ENCODE results near the gene ZSWIM3. TPM values are rescaled to one million over a fixed set of nuclear protein-coding genes. Genes with fewer than 3 reads are reported as not detected.
"Not testable (repeated sequence)": the region's sequence is repeated elsewhere in the genome, so short reads cannot be mapped to it uniquely, and the experiment has no call there.

The ZSWIM3 gene
- total RNA-seq, 2 experiments from 2014 or later: 4.2 to 4.8 TPM

DNA sequence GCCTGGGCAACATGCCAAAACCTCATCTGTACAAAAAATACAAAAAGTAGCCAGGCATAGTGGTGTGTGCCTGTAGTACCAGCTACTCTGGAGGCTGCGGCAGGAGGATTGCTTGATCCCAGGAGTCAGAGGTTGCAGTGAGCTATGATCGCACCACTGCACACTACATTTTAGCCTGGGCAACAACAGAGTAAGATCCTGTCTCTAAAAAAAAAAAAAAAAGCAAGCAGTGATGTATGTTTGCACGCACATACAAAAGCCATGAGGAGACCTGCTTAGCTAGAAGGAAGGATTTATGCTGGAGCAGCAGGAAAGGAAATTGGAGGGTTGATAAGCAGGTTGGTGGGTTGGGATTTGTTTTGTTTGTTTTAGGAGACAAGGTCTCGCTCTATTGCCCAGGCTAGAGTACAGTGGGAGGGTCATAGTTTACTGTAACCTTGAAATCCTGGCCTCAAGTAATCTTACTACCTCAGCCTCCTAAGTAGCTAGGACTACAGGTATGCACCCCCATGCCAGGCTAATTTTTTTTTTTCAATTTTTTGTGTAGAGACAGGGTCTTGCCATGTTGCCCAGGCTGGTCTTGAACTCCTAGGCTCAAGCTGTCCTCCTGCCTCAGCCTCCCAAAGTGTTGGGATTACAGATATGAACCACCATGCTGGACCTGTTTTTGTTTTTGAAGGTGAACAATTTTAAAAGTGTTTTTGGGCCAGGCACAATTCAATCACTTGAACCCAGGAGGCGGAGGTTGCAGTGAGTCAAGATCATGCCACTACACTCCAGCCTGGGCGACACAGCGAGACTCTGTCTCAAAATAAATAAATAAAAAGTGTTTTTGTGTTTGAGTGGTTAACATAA is 4.0 kb downstream of the ZSWIM3 start:
- Mint-ChIP-seq H3K27me3 (no peaks in the 10 kb centered on the region), H3K9me3 (ENCODE audit: low read depth) (no peaks in the 10 kb centered on the region), H3K27ac (no peak overlapping the region), H3K4me3 (no peak overlapping the region), H3K4me1 (peaks cover 17% of the 10 kb centered on the region), H3K36me3 (ENCODE audit: low read depth) (no peaks in the 10 kb centered on the region)
- DNase-seq: no peak
- intact Hi-C loops (cut with DNase I, micrococcal nuclease): no loop called here
- POLR2A ChIA-PET: interaction anchor here (0.7 kb wide), 1 partner anchor 63 kb away, joined by 6 read pairs; no protein-coding TSS in a partner anchor
- CTCF ChIA-PET: no interaction called here
- ATAC-seq: no peak

DNA sequence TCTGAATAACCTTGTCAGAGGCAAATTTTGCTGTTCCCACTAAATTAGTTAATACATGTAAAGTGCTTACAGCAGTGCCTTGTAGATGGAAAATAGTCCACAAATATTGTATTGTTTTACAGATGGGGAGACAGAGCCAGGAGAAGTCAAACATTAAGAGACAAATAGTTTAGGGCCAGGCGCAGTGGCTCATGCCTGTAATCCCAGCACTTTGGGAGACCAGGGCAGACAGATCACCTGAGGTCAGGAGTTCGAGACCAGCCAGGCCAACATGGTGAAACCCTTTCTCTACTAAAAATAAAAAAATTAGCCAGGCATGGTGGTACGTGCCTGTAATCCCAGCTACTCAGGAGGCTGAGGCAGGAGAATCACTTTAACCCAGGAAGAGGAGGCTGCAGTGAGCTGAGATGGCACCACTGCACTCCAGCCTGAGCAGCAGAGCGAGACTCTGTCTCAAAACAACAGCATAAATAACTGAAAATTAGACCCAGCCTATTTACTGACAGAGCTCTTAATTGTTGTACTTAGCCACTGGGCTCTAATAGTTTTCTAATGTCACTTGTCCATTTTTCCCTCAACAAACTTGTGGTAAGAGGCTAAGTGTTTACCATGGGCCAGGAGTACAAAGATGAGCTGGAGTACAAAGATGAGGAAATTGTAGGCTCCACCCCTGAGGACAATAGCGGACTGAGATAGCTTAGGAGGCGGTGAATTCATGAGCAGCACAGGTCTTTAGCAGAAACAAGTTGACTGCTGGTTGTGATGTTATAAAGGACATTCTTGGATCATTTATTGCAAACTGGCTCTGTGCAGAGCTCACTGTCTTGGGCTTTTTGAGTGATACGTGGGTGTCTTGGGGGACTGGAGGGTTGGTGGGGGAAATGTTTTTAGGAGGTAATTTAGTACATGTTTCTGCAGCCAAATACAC is 6.4 kb downstream of the ZSWIM3 start:
- DNase-seq (no peak), ATAC-seq (no peak)
- intact Hi-C loops (cut with DNase I, micrococcal nuclease): no loop called here
- Mint-ChIP-seq H3K4me1 (peaks cover 6% of the 10 kb centered on the region), H3K4me3 (no peak overlapping the region), H3K36me3 (ENCODE audit: low read depth) (no peaks in the 10 kb centered on the region), H3K9me3 (ENCODE audit: low read depth) (no peaks in the 10 kb centered on the region), H3K27me3 (no peaks in the 10 kb centered on the region), H3K27ac (no peak overlapping the region)
- ChIA-PET POLR2A (no interaction called here), CTCF (no interaction called here)

DNA sequence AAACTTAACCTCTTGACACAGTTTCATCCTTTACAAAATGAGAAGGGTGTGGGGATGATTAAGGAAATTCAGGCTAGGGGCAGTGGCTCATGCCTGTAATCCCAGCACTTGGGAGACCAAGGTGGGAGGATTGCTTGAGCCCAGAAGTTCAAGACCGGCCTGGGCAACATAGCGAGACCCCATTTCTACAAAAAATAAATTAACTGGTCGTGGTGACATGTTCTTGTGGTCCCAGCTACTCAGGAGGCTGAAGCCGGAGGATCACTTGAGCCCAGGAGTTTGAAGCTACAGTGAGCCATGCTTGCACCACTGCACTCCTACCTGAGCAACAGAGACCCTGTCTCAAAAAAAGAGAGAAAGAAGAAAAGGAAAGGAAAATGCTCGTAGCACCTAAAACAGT is 9.0 kb downstream of the ZSWIM3 start:
- intact Hi-C loops (cut with DNase I, micrococcal nuclease): no loop called here
- ATAC-seq: no peak
- Mint-ChIP-seq H3K27ac (no peak overlapping the region), H3K4me3 (no peak overlapping the region), H3K9me3 (ENCODE audit: low read depth) (no peaks in the 10 kb centered on the region), H3K27me3 (no peaks in the 10 kb centered on the region), H3K4me1 (no peaks in the 10 kb centered on the region), H3K36me3 (ENCODE audit: low read depth) (no peaks in the 10 kb centered on the region)
- DNase-seq: no peak
- ChIA-PET POLR2A (no interaction called here), CTCF (no interaction called here)

DNA sequence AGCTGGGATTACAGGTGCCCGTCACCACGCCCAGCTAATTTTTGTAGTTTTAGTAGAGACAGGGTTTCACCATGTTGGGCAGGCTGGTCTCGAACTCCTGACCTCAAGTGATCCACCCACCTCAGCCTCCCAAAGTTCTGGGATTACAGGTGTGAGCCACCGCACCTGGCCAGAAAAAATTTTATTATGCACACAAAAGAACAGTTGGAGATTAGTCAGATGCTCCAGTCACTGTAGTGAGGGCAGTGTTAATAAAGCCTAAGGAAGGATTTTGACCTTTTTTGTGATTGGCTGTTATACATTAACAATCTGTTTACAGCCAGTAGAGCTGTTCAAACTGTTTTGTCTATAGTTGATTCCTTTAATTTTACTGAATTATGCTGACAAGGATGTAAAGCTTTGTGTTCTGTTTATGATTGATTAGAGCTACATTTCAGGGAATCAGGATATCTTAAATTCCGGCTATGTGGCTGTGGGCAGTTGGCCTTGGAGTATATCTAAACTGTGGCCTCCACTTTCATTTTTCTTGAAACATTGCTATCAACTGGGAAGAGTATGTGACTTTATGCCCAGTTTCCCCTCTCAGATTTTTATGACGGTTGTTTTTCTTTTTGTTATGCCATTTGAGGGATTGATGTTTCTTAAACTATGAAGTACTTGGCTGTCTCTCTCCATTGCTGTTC is 9.9 kb downstream of the ZSWIM3 start:
- Mint-ChIP-seq H3K9me3 (ENCODE audit: low read depth) (no peaks in the 10 kb centered on the region), H3K4me1 (no peaks in the 10 kb centered on the region), H3K27me3 (no peaks in the 10 kb centered on the region), H3K36me3 (ENCODE audit: low read depth) (no peaks in the 10 kb centered on the region), H3K4me3 (no peak overlapping the region), H3K27ac (no peak overlapping the region)
- DNase-seq: no peak
- no peak for ATAC-seq
- intact Hi-C loops (cut with DNase I, micrococcal nuclease): no loop called here
- ChIA-PET POLR2A (no interaction called here), CTCF (interaction anchor here (0.6 to 1.0 kb wide), 3 partner anchors 22 to 1029 kb away, joined by 3 to 5 read pairs (median 3); no protein-coding TSS in a partner anchor)

DNA sequence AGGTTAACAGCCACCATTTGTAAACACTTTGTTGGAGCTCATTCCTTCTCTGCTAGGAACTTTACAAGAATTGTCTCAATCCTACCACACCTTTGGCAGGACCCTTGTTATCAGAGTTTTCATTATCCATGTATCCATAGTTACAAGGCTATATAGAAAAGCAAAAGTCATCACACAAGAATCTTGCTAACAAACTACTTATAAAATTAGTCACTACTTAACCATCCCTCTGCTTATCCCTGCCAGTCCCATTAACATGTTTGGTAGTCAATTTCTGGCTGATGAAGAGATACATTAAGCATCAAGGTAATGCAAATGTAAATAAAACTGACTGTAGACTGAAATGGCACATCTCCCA is 10.4 kb downstream of the ZSWIM3 start:
- POLR2A ChIA-PET: no interaction called here
- no peaks in the 10 kb centered on the region for H3K9me3 Mint-ChIP-seq (ENCODE audit: low read depth)
- no peaks in the 10 kb centered on the region for H3K27me3 Mint-ChIP-seq
- CTCF ChIA-PET: interaction anchor here (0.7 to 1.0 kb wide), 2 partner anchors 102 to 1030 kb away, joined by 3 read pairs; no protein-coding TSS in a partner anchor
- no peak overlapping the region for H3K27ac Mint-ChIP-seq
- no peaks in the 10 kb centered on the region for H3K4me1 Mint-ChIP-seq
- no peaks in the 10 kb centered on the region for H3K36me3 Mint-ChIP-seq (ENCODE audit: low read depth)
- ATAC-seq (no peak), DNase-seq (no peak)
- H3K4me3 Mint-ChIP-seq: no peak overlapping the region
- intact Hi-C loops (cut with DNase I, micrococcal nuclease): no loop called here

DNA sequence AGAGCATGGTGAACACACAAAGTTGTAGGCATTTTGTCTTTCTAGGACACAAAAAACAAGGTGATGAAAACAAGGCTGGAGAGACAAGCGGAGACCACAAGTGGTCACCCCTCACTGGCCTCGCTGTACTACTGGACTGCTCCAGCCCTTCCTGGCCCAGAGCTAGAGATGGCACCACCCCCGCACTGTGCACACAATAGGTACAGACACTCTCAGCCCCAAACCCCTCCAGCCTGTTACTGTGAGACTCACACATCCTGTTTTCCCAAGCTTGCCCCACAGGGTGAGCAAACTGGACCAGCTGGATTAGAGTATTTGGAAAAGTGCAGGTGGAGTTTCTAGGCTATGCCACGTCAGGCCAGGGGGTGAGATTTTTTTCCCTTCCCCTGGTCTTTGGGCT is 15.2 kb downstream of the ZSWIM3 start:
- Mint-ChIP-seq H3K36me3 (ENCODE audit: low read depth) (no peaks in the 10 kb centered on the region), H3K4me3 (no peak overlapping the region), H3K4me1 (no peaks in the 10 kb centered on the region), H3K27me3 (no peaks in the 10 kb centered on the region), H3K9me3 (ENCODE audit: low read depth) (no peaks in the 10 kb centered on the region), H3K27ac (no peak overlapping the region)
- intact Hi-C loops (cut with DNase I, micrococcal nuclease): no loop called here
- ChIA-PET POLR2A (no interaction called here), CTCF (interaction anchor here (0.6 to 0.9 kb wide), 2 partner anchors 18 to 20 kb away, joined by 3 to 4 read pairs; partner anchors contain the start of genes CTSA and NEURL2)
- no peak for DNase-seq
- no peak for ATAC-seq

DNA sequence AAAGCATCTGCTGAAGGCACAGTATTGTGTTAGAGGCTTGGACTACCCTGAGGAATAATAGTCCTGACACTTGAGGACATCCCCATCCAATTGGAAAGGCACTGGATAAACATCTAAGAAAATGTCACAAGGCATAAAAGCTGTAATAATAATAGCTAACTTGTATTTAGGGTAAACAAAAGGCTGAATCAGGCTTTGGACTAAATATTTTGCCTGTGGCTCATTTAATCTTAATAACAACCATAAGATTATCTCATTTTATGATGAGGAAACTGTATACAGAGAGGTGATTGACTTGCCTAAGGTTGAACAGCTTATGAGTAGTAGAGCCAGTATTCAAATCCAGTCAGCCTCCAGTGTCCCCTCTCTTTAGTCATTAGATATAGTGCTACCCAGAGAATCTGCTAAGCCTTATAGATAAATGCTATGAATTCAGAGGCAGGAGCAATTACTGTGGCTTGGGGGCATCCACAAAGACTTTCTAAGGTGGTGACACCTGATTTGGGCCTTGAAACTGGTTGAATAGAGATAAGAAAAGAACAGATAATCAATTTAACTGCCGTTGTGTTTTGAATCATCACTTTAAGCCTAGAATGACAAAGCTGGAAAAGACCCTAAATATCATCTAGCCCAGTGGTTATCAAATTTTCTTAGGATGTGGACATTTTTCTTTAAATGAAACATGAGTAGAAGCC is 16.1 kb downstream of the ZSWIM3 start:
- no peaks in the 10 kb centered on the region for H3K27me3 Mint-ChIP-seq
- ChIA-PET POLR2A (no interaction called here), CTCF (interaction anchor here (1.0 kb wide), 1 partner anchor 24 kb away, joined by 3 read pairs; no protein-coding TSS in a partner anchor)
- no peak overlapping the region for H3K27ac Mint-ChIP-seq
- no peak overlapping the region for H3K4me3 Mint-ChIP-seq
- ATAC-seq (no peak), DNase-seq (no peak)
- H3K36me3 Mint-ChIP-seq (ENCODE audit: low read depth): no peaks in the 10 kb centered on the region
- intact Hi-C loops (cut with DNase I, micrococcal nuclease): no loop called here
- H3K9me3 Mint-ChIP-seq (ENCODE audit: low read depth): no peaks in the 10 kb centered on the region
- H3K4me1 Mint-ChIP-seq: no peaks in the 10 kb centered on the region

DNA sequence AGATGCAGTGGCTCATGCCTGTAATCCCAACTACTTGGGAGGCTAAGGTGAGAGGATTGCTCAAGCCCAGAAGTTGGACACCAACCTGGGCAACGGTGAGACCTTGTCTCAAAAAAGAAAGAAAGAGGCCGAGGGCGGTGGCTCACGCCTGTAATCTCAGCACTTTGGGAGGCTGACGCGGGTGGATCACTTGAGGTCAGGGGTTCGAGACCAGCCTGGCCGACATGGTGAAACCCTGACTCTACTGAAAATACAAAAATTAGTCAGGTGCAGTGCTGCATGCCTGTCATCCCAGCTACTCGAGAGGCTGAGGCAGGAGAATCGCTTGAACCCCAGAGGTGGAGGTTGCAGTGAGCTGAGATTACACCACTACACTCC is 16.7 kb downstream of the ZSWIM3 start:
- H3K27ac Mint-ChIP-seq; H3K9me3 Mint-ChIP-seq (ENCODE audit: low read depth); POLR2A ChIA-PET; CTCF ChIA-PET; intact Hi-C loops (cut with DNase I, micrococcal nuclease); H3K36me3 Mint-ChIP-seq (ENCODE audit: low read depth); ATAC-seq; H3K4me1 Mint-ChIP-seq; H3K27me3 Mint-ChIP-seq; DNase-seq; H3K4me3 Mint-ChIP-seq: not testable (repeated sequence)

DNA sequence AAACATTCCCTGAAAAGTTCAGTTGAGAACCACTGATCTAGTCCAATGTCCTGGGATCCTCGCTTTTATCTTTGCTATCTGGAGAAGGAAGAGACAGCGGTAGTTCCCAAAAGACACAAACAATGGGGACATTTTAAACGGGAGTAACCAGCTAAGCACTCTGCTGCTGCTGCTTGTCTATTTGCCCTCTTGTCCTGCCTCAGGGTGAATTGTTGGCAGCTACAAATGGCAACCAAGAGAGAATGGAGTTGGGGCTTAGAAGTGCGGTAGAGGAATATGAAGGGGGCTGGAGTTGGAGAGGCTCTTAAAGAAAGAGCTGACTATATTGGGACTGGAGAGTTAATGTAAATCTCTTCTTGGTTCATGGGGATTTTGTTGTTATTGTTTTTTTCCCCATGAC is 17.2 kb downstream of the ZSWIM3 start:
- no peaks in the 10 kb centered on the region for H3K36me3 Mint-ChIP-seq (ENCODE audit: low read depth)
- POLR2A ChIA-PET: no interaction called here
- H3K27ac Mint-ChIP-seq: no peak overlapping the region
- CTCF ChIA-PET: interaction anchor here (0.5 kb wide), 1 partner anchor 289 kb away, joined by 4 read pairs; no protein-coding TSS in a partner anchor
- ATAC-seq (no peak), DNase-seq (no peak)
- no peak overlapping the region for H3K4me3 Mint-ChIP-seq
- intact Hi-C loops (cut with DNase I, micrococcal nuclease): no loop called here
- no peaks in the 10 kb centered on the region for H3K4me1 Mint-ChIP-seq
- no peaks in the 10 kb centered on the region for H3K9me3 Mint-ChIP-seq (ENCODE audit: low read depth)
- H3K27me3 Mint-ChIP-seq: no peaks in the 10 kb centered on the region

DNA sequence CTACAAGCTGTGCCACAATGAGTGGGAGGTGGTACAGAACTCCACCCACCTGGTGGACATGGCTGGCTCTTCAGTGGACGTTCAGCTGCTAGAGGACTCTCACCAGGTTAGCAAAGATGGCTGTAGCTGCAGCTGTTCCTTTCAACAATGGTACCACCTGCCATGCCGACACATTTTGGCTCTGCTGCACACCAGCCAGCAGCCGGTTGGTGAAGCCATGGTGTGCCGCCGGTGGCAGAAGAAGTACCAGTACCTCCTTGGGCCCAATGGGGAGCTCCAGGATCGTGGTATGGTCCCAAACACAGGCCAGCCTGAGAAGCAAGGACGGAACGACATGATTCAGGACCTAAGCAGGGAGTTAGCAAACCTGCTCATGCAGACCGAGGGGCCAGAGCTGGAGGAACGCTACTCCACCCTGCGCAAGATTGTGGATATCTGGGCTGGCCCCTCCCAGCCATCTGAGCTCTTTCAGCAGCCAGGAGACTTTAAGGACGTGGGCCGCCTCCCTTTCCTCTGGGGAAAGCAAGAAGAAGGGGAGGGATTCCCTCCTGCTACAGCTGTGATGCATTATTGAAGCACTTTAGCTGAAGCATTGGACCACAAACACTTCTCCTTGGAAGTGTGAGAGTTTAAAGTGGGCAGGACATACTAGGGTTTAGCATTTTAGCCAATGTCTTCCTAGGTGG is 20.8 kb downstream of the ZSWIM3 start:
- H3K9me3 Mint-ChIP-seq (ENCODE audit: low read depth): no peaks in the 10 kb centered on the region
- H3K36me3 Mint-ChIP-seq (ENCODE audit: low read depth): peaks cover 11% of the 10 kb centered on the region
- ATAC-seq (no peak), DNase-seq (no peak)
- intact Hi-C loops (cut with DNase I, micrococcal nuclease): loop anchor here in 1 of 2 experiments (5.0 kb wide), 1 partner anchor 809 kb away; the partner anchor contains the start of gene TP53RK
- ChIA-PET CTCF (interaction anchor here (0.7 kb wide), 1 partner anchor 42 kb away, joined by 3 read pairs; no protein-coding TSS in a partner anchor), POLR2A (no interaction called here)
- no peak overlapping the region for H3K27ac Mint-ChIP-seq
- H3K27me3 Mint-ChIP-seq: no peaks in the 10 kb centered on the region
- no peak overlapping the region for H3K4me3 Mint-ChIP-seq
- peaks cover 21% of the 10 kb centered on the region for H3K4me1 Mint-ChIP-seq
